K562 (cell line): ENCODE data around the gene PADI1. TPM values are rescaled to one million over a fixed set of nuclear protein-coding genes. Genes with fewer than 3 reads are reported as not detected.

Experiments used
- ATAC-seq: fragments of 200-7000 bp; cut with Tn5 transposase; 3 replicates; pipeline ENCODE4 v1.9.1; 2020; ENCODE audit warnings: moderate library complexity
- BruUV-seq: library from RNA; stranded (reverse); fragments of 400-500 nt; replicated peaks from 2 replicates; lab custom pipeline; 2021; lab: Mats Ljungman, UMichigan
- CTCF ChIA-PET: fragments of 300-600 bp; formaldehyde crosslinking; extraction: SDS; loops from one replicate; lab custom pipeline; 2021; ENCODE audit warnings: low intra/inter-chr PET ratio; lab: Yijun Ruan, JAX
- POLR2A ChIA-PET: fragments of 300-600, 350-650 bp; sonication (Branson Sonifier 250); formaldehyde crosslinking; extraction: SDS; loops from one replicate; lab custom pipeline; 2021; ENCODE audit warnings: antibody characterized with exemption, inconsistent platforms; lab: Yijun Ruan, JAX
- DNase-seq, 4 experiments: peaks; one replicate each; pipeline versions ENCODE4 v3.0.0 to v3.0.0-alpha.2; 2011 to 2018; ENCODE audit warnings: low spot score in 3 of 4, mixed read lengths in 3 of 4; ENCODE audit errors: extremely low read depth in 1 of 4
- FAIRE-seq: peaks from 2 replicates; lab custom pipeline; 2011; peaks lifted over from hg19 to GRCh38; lab: Jason Lieb, UNC
- H2AFZ ChIP-seq: 2 replicates; pipeline ENCODE4 v1.6.0; 2011; ENCODE audit warnings: low read depth, low read length, control low read depth, inconsistent platforms
- H3K27ac ChIP-seq: fragments of 200-600 bp; 3 replicates; pipeline ENCODE4 v1.8.0; 2011; ENCODE audit warnings: low read depth, mild to moderate bottlenecking, control low read depth, inconsistent platforms, low read length, moderate library complexity, mixed read lengths; ENCODE audit errors: extremely low read depth
- H3K27me3 ChIP-seq, 2 experiments: fragments of 300-600 bp in 1 of 2; 2 replicates in 1 of 2; 3 replicates in 1 of 2; pipeline versions ENCODE4 v1.6.0 to v1.8.0; 2011; ENCODE audit warnings: inconsistent platforms in 2 of 2, low read length in 2 of 2, mild to moderate bottlenecking in 1 of 2, mixed read lengths in 1 of 2, moderate library complexity in 1 of 2; ENCODE audit not compliant: control insufficient read depth in 2 of 2, insufficient read depth in 2 of 2
- H3K36me3 ChIP-seq: fragments of 300-600 bp; 3 replicates; pipeline ENCODE4 v1.8.0; 2011; ENCODE audit warnings: mild to moderate bottlenecking, low read length, inconsistent platforms; ENCODE audit not compliant: control insufficient read depth, insufficient read depth
- H3K4me1 ChIP-seq, 2 experiments: fragments of 200-600 bp in 1 of 2; replicated peaks in 1 of 2; 2 replicates in 1 of 2; 3 replicates in 1 of 2; pipeline versions ENCODE4 v1.5.1 to v1.8.0; 2011; ENCODE audit warnings: inconsistent platforms in 2 of 2, low read length in 2 of 2, mild to moderate bottlenecking in 1 of 2, mixed read lengths in 1 of 2, moderate library complexity in 1 of 2; ENCODE audit not compliant: control insufficient read depth in 2 of 2, insufficient read depth in 2 of 2
- H3K4me2 ChIP-seq: 2 replicates; pipeline ENCODE4 v1.6.1; 2011; ENCODE audit warnings: low read length, control low read depth, inconsistent platforms, mixed read lengths; ENCODE audit not compliant: insufficient read depth
- H3K4me3 ChIP-seq: fragments of 200-600 bp; sonication (generic), shearing (Covaris generic); 2 replicates; pipeline ENCODE4 v1.5.1; 2016; ENCODE audit warnings: control low read depth, inconsistent platforms
- H3K79me2 ChIP-seq: fragments of 200-600 bp; 3 replicates; pipeline ENCODE4 v1.8.0; 2011; ENCODE audit warnings: low read length, inconsistent platforms; ENCODE audit not compliant: control insufficient read depth, insufficient read depth
- H3K9ac ChIP-seq, 2 experiments: 2 replicates each; pipeline versions ENCODE4 v1.6.0 to v1.6.1; 2011; ENCODE audit warnings: low read depth in 2 of 2, low read length in 2 of 2, control low read depth in 1 of 2, inconsistent platforms in 1 of 2, mild to moderate bottlenecking in 1 of 2, mixed read lengths in 1 of 2; ENCODE audit not compliant: insufficient read depth in 1 of 2
- H3K9me1 ChIP-seq: one replicate; pipeline ENCODE4 v1.6.0; 2011; ENCODE audit warnings: inconsistent platforms, mild to moderate bottlenecking, low read length, moderate library complexity; ENCODE audit not compliant: control insufficient read depth, insufficient read depth
- H3K9me3 ChIP-seq: replicated peaks from 2 replicates; pipeline ENCODE4 v1.5.1; 2011; ENCODE audit warnings: low read depth, low read length, inconsistent platforms; ENCODE audit not compliant: control insufficient read depth, insufficient read depth
- H4K20me1 ChIP-seq: replicated peaks from 2 replicates; pipeline ENCODE4 v1.6.1; 2011; ENCODE audit warnings: low read length, inconsistent platforms, mixed read lengths; ENCODE audit not compliant: control insufficient read depth, insufficient read depth
- CEBPG ChIP-seq, 3 experiments: fragments of 200-800 bp in 1 of 3; sonication (Bioruptor generic) in 1 of 3; sonication (generic) in 1 of 3; formaldehyde crosslinking in 1 of 3; IDR thresholded peaks in 2 of 3; conservative IDR thresholded peaks in 1 of 3; 2 replicates each; pipeline versions ENCODE4 v1.6.1 to v1.8.0; 2016 to 2022; ENCODE audit warnings: missing compliant biosample characterization in 2 of 3, missing genetic modification characterization in 2 of 3, mild to moderate bottlenecking in 1 of 3, missing genetic modification reagents in 1 of 3
- LCOR ChIP-seq: sonication (generic); formaldehyde crosslinking; IDR thresholded peaks from 2 replicates; pipeline ENCODE4 v1.8.0; 2022; ENCODE audit warnings: mild to moderate bottlenecking, missing genetic modification reagents
- TAF1 ChIP-seq: IDR thresholded peaks from 2 replicates; pipeline ENCODE4 v1.6.1; 2011; ENCODE audit warnings: mild to moderate bottlenecking, low read length, moderate library complexity; ENCODE audit not compliant: insufficient read depth, control insufficient read depth, severe bottlenecking; ENCODE audit errors: extremely low read depth
- WGBS: fragments of 100-300 bp; shearing (Covaris generic); methylation state at CpG from one replicate; pipeline ENCODE4 v1.1.6; 2016; ENCODE audit warnings: low coverage, mixed read lengths; ENCODE audit not compliant: insufficient coverage; ENCODE audit errors: missing lambda C conversion rate; 5-methylcytosine and 5-hydroxymethylcytosine counted together
- in situ Hi-C: fragments of 300-500 bp; cut with MboI; formaldehyde crosslinking; loops from 4 replicates; pipeline ENCODE4 v1.15.0; 2018; ENCODE audit warnings: inconsistent platforms, mixed read lengths
- intact Hi-C: fragments of 100-400 bp; cut with micrococcal nuclease; formaldehyde crosslinking; loops from 2 replicates; pipeline ENCODE4 v1.14.2; 2022
- polyA plus RNA-seq, 8 experiments: library from polyadenylated mRNA; depleted of rRNA in 4 of 8; stranded (reverse) in 5 of 8; unstranded in 3 of 8; fragments of >200 nt; fragmentation: Nextera tagmentation in 2 of 8; fragmentation: Illumina TruSeq in 1 of 8; extraction: Ambion mirVana in 2 of 8; extraction: Trizol in 1 of 8; gene quantifications; 2 replicates each; pipeline versions ENCODE4 v1.2.1 to v1.2.3, GENCODE V29; 2011 to 2014; ENCODE audit warnings: inconsistent platforms in 1 of 8, missing spikeins in 1 of 8
- total RNA-seq, 7 experiments: library from RNA; depleted of rRNA in 6 of 7; stranded (reverse); fragments of >200 nt in 6 of 7; fragmentation: Illumina TruSeq in 2 of 7; extraction: Trizol in 2 of 7; gene quantifications; 2 replicates each; pipeline versions ENCODE4 v1.2.1 to v1.2.3, GENCODE V29; 2011 to 2021; ENCODE audit warnings: low replicate concordance in 1 of 7

Gene PADI1
- total and polyA plus RNA-seq, 9 of the 15 experiments (the other 6 are each of a cell fraction or from before 2014, with no cell fraction given): not detected

DNA sequence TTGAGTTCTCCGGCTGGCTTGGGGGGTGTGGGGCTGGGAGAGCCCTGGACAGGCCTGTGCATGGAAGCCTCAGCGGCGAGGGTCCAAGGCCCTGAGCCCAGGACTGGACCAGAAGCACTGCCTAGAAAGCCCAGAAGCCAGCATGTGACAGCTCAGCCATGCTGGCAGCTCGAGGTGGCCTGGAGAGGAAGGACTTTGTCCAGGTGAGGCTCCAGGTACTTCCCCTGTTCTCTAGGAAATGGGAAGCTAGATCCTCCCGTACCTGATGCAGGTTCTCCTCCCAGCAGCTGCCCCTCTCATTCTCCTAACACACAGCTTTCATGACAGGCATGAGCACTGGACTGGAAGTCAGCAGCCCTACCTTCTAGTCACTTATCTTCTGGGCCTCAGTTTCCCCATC, 50.4 kb downstream of the PADI1 start:
- TF ChIP-seq TAF1: no peak
- in situ Hi-C loops: no loop called here
- Histone ChIP-seq H3K4me2 (no peak overlapping the region), H3K27ac (no peak overlapping the region), H3K9ac (no peak overlapping the region), H3K9me1 (no peaks in the 10 kb centered on the region), H4K20me1 (peaks cover 9% of the 10 kb centered on the region), H3K36me3 (no peaks in the 10 kb centered on the region), H3K9me3 (no peaks in the 10 kb centered on the region), H3K4me3 (no peak overlapping the region), H3K4me1 (0 out of 5 replicates have a peak, but pooled peaks cover 0 to 3% of the 10 kb centered on the region in 2 experiments), H3K27me3 (peaks cover 13 to 68% of the 10 kb centered on the region in 2 experiments; a peak in 4 of 5 replicates), H2AFZ (no peak overlapping the region), H3K79me2 (no peaks in the 10 kb centered on the region)
- ChIA-PET CTCF (no interaction called here), POLR2A (no interaction called here)
- FAIRE-seq (no peak), ATAC-seq (no peak), DNase-seq (no peak)
- no TSS peak for BruUV-seq
- intact Hi-C loops: no loop called here
- whole genome bisulfite sequencing: 0% methylated on average over 5 of the region's 5 CpGs

- in situ Hi-C loops: no loop called here
- H3K27ac ChIP-seq: no peak overlapping the region
- CTCF ChIA-PET: no interaction called here
- no peak for DNase-seq
- no peaks in the 10 kb centered on the region for H3K79me2 ChIP-seq
- no peak overlapping the region for H3K9ac ChIP-seq
- H3K9me3 ChIP-seq: no peaks in the 10 kb centered on the region
- intact Hi-C loops: no loop called here
- POLR2A ChIA-PET: no interaction called here
- H3K4me1 ChIP-seq: no peaks in the 10 kb centered on the region
- H2AFZ ChIP-seq: no peak overlapping the region
- H3K27me3 ChIP-seq: peaks cover 9 to 60% of the 10 kb centered on the region in 2 experiments; a peak in 4 of 5 replicates
- H3K9me1 ChIP-seq: no peaks in the 10 kb centered on the region
- WGBS: 5% methylated on average over 9 of the region's 9 CpGs
- FAIRE-seq: no peak
- no peak for ATAC-seq
- H3K4me2 ChIP-seq: no peak overlapping the region
- TF ChIP-seq LCOR (CRISPR knock-in tag) (no peak), CEBPG (CRISPR knock-in tag; IDR thresholded peaks at IDR 0.05) (no peak), CEBPG (tag; conservative IDR thresholded peaks at IDR 0.05 in 1 of 2, IDR thresholded peaks at IDR 0.05 in 1 of 2) (peak in 1 of 2 experiments; percentile 31; a peak in 1 of 4 replicates)
- no TSS peak for BruUV-seq
- H3K36me3 ChIP-seq: no peaks in the 10 kb centered on the region
- no peak overlapping the region for H3K4me3 ChIP-seq
- H4K20me1 ChIP-seq: peaks cover 9% of the 10 kb centered on the region
These were observed 53.3 kb downstream of the PADI1 start for GRCh38 chr1:17258116-17258757.
